ENCODE results near the gene ST6GALNAC6. TPM values are rescaled to one million over a fixed set of nuclear protein-coding genes. Genes with fewer than 3 reads are reported as not detected.

ST6GALNAC6 gene
- total and polyA plus RNA-seq, 2 of the 4 experiments (the other 2 are of a cell fraction) = 35.7 to 48.6 TPM

DNA sequence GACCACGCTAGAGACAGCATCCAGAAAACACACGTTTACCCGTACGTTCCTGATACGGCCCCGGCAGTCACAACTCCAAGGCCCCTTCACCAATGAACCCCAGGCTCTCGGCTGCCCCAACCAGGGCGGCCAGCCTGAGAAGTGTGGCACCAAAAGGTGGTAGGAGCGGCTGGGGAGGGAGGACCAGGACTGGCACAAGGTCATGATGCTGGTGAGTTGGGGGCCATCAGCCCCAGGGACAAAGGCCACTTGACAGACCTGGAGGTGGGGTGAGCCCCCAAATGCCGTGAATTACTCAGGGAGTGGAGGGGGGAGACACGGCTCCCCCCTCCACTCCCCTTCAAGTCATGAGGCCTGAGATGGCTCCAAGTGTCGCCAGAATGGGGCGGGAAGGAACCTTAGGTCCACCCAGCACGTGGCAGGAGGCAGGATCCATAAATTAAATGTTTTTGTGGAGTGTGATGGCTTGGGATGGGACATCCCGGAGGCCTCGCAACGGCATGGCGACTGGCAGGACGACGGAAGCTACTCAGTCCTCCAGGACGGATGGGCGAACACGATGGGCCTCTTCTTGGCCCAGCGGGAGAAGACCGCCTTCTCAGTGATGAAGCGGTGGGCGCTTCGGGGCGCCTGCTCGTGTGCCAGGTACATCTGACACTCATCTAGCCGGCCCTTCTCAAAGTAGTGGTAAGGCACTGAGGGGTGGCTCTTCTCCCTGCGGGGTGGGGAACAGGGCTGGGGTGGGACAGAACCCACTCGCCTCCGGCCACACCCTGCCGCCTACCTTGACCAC lies 8.7 kb upstream of the ST6GALNAC6 start:
- Histone ChIP-seq H2BK20ac (ENCODE audit: low read depth, low read length) (no peak overlapping the region), H3K4me1 (ENCODE audit: control insufficient read depth, insufficient read depth, low read length) (peaks cover 13% of the 10 kb centered on the region), H3K18ac (ENCODE audit: low read depth, low read length) (no peak overlapping the region), H2BK120ac (ENCODE audit: low read depth, low read length) (no peak overlapping the region), H3K9me3 (ENCODE audit: control insufficient read depth, insufficient read depth, low read length) (no peaks in the 10 kb centered on the region), H3K4me3 (ENCODE audit: insufficient read depth, low read depth, low read length) (no peak overlapping the region), H3K27ac (ENCODE audit: insufficient read depth, low read length) (no peak overlapping the region), H2AFZ (replicated peaks; ENCODE audit: low read length, poor library complexity) (no peak overlapping the region), H3K36me3 (ENCODE audit: control insufficient read depth, insufficient read depth, low read length) (peaks cover 27% of the 10 kb centered on the region), H2AK9ac (replicated peaks; ENCODE audit: low read depth, low read length, poor library complexity) (no peak overlapping the region), H3K14ac (replicated peaks; ENCODE audit: low read depth, low read length) (no peak overlapping the region), H4K5ac (ENCODE audit: low read depth, low read length) (no peak overlapping the region), H4K8ac (ENCODE audit: low read depth in 2 of 2, low read length in 2 of 2) (no peak overlapping the region), H4K20me1 (ENCODE audit: insufficient read depth, low read length) (no peaks in the 10 kb centered on the region), H3K79me1 (ENCODE audit: low read depth in 1 of 2, low read length in 2 of 2) (peaks cover 0 to 3% of the 10 kb centered on the region in 2 experiments; a peak in 1 of 4 replicates), H4K91ac (ENCODE audit: insufficient read depth, low read depth, low read length) (no peak overlapping the region), H3K9ac (ENCODE audit: low read depth, low read length) (no peak overlapping the region), H3K4me2 (ENCODE audit: low read depth, low read length) (no peak overlapping the region), H3K23ac (ENCODE audit: low read depth, low read length) (no peak overlapping the region), H2AK5ac (ENCODE audit: low read depth, low read length) (no peak overlapping the region), H3K27me3 (ENCODE audit: control insufficient read depth, insufficient read depth, low read length) (no peaks in the 10 kb centered on the region), H2BK15ac (ENCODE audit: low read depth, low read length) (no peak overlapping the region), H3K4ac (ENCODE audit: low read depth, low read length) (no peak overlapping the region), H2BK5ac (ENCODE audit: low read depth, low read length, poor library complexity, severe bottlenecking) (no peak overlapping the region), H3K9me1 (ENCODE audit: insufficient read depth, low read length) (0 out of 2 replicates have a peak, but pooled peaks cover 4% of the 10 kb centered on the region), H3K56ac (ENCODE audit: extremely low read depth, insufficient read depth, low read length) (no peak overlapping the region)
- dilution Hi-C loops (cut with HindIII; ENCODE audit: low sequenced_read_pairs, unreplicated experiment) = no loop called here
- TF ChIP-seq, protein P1, sequence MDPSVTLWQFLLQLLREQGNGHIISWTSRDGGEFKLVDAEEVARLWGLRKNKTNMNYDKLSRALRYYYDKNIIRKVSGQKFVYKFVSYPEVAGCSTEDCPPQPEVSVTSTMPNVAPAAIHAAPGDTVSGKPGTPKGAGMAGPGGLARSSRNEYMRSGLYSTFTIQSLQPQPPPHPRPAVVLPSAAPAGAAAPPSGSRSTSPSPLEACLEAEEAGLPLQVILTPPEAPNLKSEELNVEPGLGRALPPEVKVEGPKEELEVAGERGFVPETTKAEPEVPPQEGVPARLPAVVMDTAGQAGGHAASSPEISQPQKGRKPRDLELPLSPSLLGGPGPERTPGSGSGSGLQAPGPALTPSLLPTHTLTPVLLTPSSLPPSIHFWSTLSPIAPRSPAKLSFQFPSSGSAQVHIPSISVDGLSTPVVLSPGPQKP (IDR thresholded peaks at IDR 0.05; ENCODE audit: borderline replicate concordance, low read depth, low read length) = no peak
- TF ChIP-seq MAZ (IDR thresholded peaks at IDR 0.05; ENCODE audit: borderline replicate concordance, low read depth, low read length) (no peak), RCOR1 (IDR thresholded peaks at IDR 0.05; ENCODE audit: insufficient replicate concordance, low read length) (no peak), NFE2L2 (IDR thresholded peaks at IDR 0.05; ENCODE audit: low read depth, low read length) (no peak), RAD21 (IDR thresholded peaks at IDR 0.05; ENCODE audit: low read length) (no peak), MAFK (IDR thresholded peaks at IDR 0.05; ENCODE audit: low read depth, low read length) (no peak), FOS (IDR thresholded peaks at IDR 0.05; ENCODE audit: low read depth, low read length) (no peak), CEBPB (IDR thresholded peaks at IDR 0.05; ENCODE audit: low read depth, low read length) (no peak)
- intact Hi-C loops (cut with micrococcal nuclease) = no loop called here
- 97% methylated on average over 18 of the region's 35 CpGs; no CpG with 5 or more reads in 1 of the 2 experiments for WGBS, 2 experiments (ENCODE audit: extremely low coverage in 2 of 2, insufficient read length in 1 of 2)
- ATAC-seq (ENCODE audit: low read depth) = no peak
- CTCF ChIA-PET = no interaction called here
- POLR2A ChIA-PET (ENCODE audit: unreplicated experiment) = no interaction called here
- DNase-seq = no peak
- in situ Hi-C loops (cut with MboI; ENCODE audit: low sequenced_read_pairs) = no loop called here
- no TSS peak for BruUV-seq (replicated peaks)

All from IMR-90 (cell line).